Measurements from ENCODE around the gene FEM1C. TPM values are rescaled to one million over a fixed set of nuclear protein-coding genes. Genes with fewer than 3 reads are reported as not detected.
A peak's percentile ranks its signal among the peaks of the same experiment; 100 is the strongest.

Gene FEM1C
- total RNA-seq, 1 donor from 2014 or later, result 11.8 TPM

- no peak for TF ChIP-seq CTCF (IDR thresholded peaks at IDR 0.05; ENCODE audit: insufficient read depth, low read length, severe bottlenecking)
- H3K36me3 ChIP-seq (ENCODE audit: control insufficient read depth, insufficient read depth, low read length), result no peaks in the 10 kb centered on the region
- no peak overlapping the region for H3K4me3 ChIP-seq (ENCODE audit: low read depth, low read length)
- H3K27me3 ChIP-seq (ENCODE audit: control insufficient read depth, insufficient read depth, low read length), result no peaks in the 10 kb centered on the region
- DNase-seq (ENCODE audit: low read depth), result no peak
- no peak for FAIRE-seq
Observed at GRCh38 chr5:115568668-115569067, 24.1 kb upstream of the FEM1C start.

GRCh38 chr5:115565233-115565632, 20.7 kb upstream of the FEM1C start:
- H3K27me3 ChIP-seq (ENCODE audit: control insufficient read depth, insufficient read depth, low read length), result no peaks in the 10 kb centered on the region
- DNase-seq (ENCODE audit: low read depth), result no peak
- H3K36me3 ChIP-seq (ENCODE audit: control insufficient read depth, insufficient read depth, low read length), result no peaks in the 10 kb centered on the region
- H3K4me3 ChIP-seq (ENCODE audit: low read depth, low read length), result no peak overlapping the region
- no peak for TF ChIP-seq CTCF (IDR thresholded peaks at IDR 0.05; ENCODE audit: insufficient read depth, low read length, severe bottlenecking)
- FAIRE-seq, result no peak

GRCh38 chr5:115561176-115561575, 16.6 kb upstream of the FEM1C start:
- Histone ChIP-seq H3K4me3 (ENCODE audit: low read depth, low read length) (no peak overlapping the region), H3K27me3 (ENCODE audit: control insufficient read depth, insufficient read depth, low read length) (no peaks in the 10 kb centered on the region), H3K36me3 (ENCODE audit: control insufficient read depth, insufficient read depth, low read length) (no peaks in the 10 kb centered on the region)
- no peak for FAIRE-seq
- TF ChIP-seq CTCF (IDR thresholded peaks at IDR 0.05; ENCODE audit: insufficient read depth, low read length, severe bottlenecking), result no peak
- peak; percentile 25 for DNase-seq (ENCODE audit: low read depth)

GRCh38 chr5:115559524-115559923, 14.9 kb upstream of the FEM1C start:
- Histone ChIP-seq H3K4me3 (ENCODE audit: low read depth, low read length) (no peak overlapping the region), H3K27me3 (ENCODE audit: control insufficient read depth, insufficient read depth, low read length) (no peaks in the 10 kb centered on the region), H3K36me3 (ENCODE audit: control insufficient read depth, insufficient read depth, low read length) (no peaks in the 10 kb centered on the region)
- no peak for TF ChIP-seq CTCF (IDR thresholded peaks at IDR 0.05; ENCODE audit: insufficient read depth, low read length, severe bottlenecking)
- DNase-seq (ENCODE audit: low read depth) (peak; percentile 73), FAIRE-seq (no peak)

GRCh38 chr5:115558388-115558956, 13.9 kb upstream of the FEM1C start:
- Histone ChIP-seq H3K36me3 (ENCODE audit: control insufficient read depth, insufficient read depth, low read length) (no peaks in the 10 kb centered on the region), H3K4me3 (ENCODE audit: low read depth, low read length) (no peak overlapping the region), H3K27me3 (ENCODE audit: control insufficient read depth, insufficient read depth, low read length) (no peaks in the 10 kb centered on the region)
- DNase-seq (ENCODE audit: low read depth), result peak; percentile 20
- no peak for FAIRE-seq
- TF ChIP-seq CTCF (IDR thresholded peaks at IDR 0.05; ENCODE audit: insufficient read depth, low read length, severe bottlenecking), result no peak

Measured in bronchial epithelial cell (primary cell).